HEK293T (cell line): Measurements from ENCODE around the gene R3HCC1L.
"Not testable (repeated sequence)": the region's sequence is repeated elsewhere in the genome, so short reads cannot be mapped to it uniquely, and the experiment has no call there.

Experiments
- ARNT ChIP-seq: fragments of 450-650 bp; IDR thresholded peaks from 2 replicates; pipeline ENCODE4 v1.6.1; 2017; ENCODE audit warnings: mild to moderate bottlenecking
- ELF4 ChIP-seq: fragments of 450-650 bp; IDR thresholded peaks from 2 replicates; pipeline ENCODE4 v1.6.1; 2017; ENCODE audit warnings: antibody characterized with exemption
- FOXA1 ChIP-seq: fragments of 450-650 bp; IDR thresholded peaks from 2 replicates; pipeline ENCODE4 v1.6.1; 2016; ENCODE audit warnings: mild to moderate bottlenecking
- FOXM1 ChIP-seq: fragments of 450-650 bp; IDR thresholded peaks from 2 replicates; pipeline ENCODE4 v1.6.1; 2017; ENCODE audit warnings: mild to moderate bottlenecking, borderline replicate concordance
- PKNOX1 ChIP-seq: fragments of 450-650 bp; IDR thresholded peaks from 2 replicates; pipeline ENCODE4 v1.6.1; 2016
- TARDBP ChIP-seq: fragments of 450-650 bp; IDR thresholded peaks from 2 replicates; pipeline ENCODE4 v1.6.1; 2016
- ZNF384 ChIP-seq: fragments of 450-650 bp; IDR thresholded peaks from 2 replicates; pipeline ENCODE4 v1.6.1; 2016

GRCh38 chr10:98228266-98228665 is 93.8 kb downstream of the R3HCC1L start:
- not testable (repeated sequence) for TF ChIP-seq ELF4, ZNF384, PKNOX1, ARNT, TARDBP, FOXA1, FOXM1
